ENCODE data around the gene PREX1.

Gene PREX1

GRCh38 chr20:48809673-48810072 is 18.1 kb downstream of the PREX1 start:
- DNase-seq = no peak

GRCh38 chr20:48808382-48809034 is 19.3 kb downstream of the PREX1 start:
- DNase-seq = no peak

- DNase-seq = no peak
Observed at GRCh38 chr20:48807586-48808381, 20.0 kb downstream of the PREX1 start.

GRCh38 chr20:48807051-48807450 is 20.7 kb downstream of the PREX1 start:
- no peak for DNase-seq

- no peak for DNase-seq
Observed at GRCh38 chr20:48805716-48806115, 22.1 kb downstream of the PREX1 start.

- DNase-seq = no peak
Observed at GRCh38 chr20:48805286-48805685, 22.5 kb downstream of the PREX1 start.

GRCh38 chr20:48804300-48804980 is 23.4 kb downstream of the PREX1 start:
- DNase-seq = no peak

GRCh38 chr20:48803176-48804053 is 24.4 kb downstream of the PREX1 start:
- no peak for DNase-seq

GRCh38 chr20:48802647-48803046 is 25.2 kb downstream of the PREX1 start:
- DNase-seq = no peak

- DNase-seq = no peak
Observed at GRCh38 chr20:48802216-48802615, 25.6 kb downstream of the PREX1 start.

- DNase-seq = no peak
Observed at GRCh38 chr20:48801197-48801596, 26.6 kb downstream of the PREX1 start.

- DNase-seq = no peak
Observed at GRCh38 chr20:48800177-48800576, 27.6 kb downstream of the PREX1 start.

GRCh38 chr20:48799328-48800105 is 28.3 kb downstream of the PREX1 start:
- no peak for DNase-seq

- DNase-seq = no peak
Observed at GRCh38 chr20:48797850-48798747, 29.7 kb downstream of the PREX1 start.

GRCh38 chr20:48797275-48797825 is 30.4 kb downstream of the PREX1 start:
- no peak for DNase-seq

- peak; percentile 32 for DNase-seq
Observed at GRCh38 chr20:48795732-48796131, 32.1 kb downstream of the PREX1 start.

GRCh38 chr20:48794816-48795457 is 32.9 kb downstream of the PREX1 start:
- no peak for DNase-seq

GRCh38 chr20:48794360-48794759 is 33.4 kb downstream of the PREX1 start:
- no peak for DNase-seq

GRCh38 chr20:48793776-48794175 is 34.0 kb downstream of the PREX1 start:
- DNase-seq = no peak

GRCh38 chr20:48791666-48792071 is 36.1 kb downstream of the PREX1 start:
- DNase-seq = peak; percentile 77
